ENCODE measurements around the gene AGBL5. TPM values are rescaled to one million over a fixed set of nuclear protein-coding genes. Genes with fewer than 3 reads are reported as not detected.
A peak's percentile ranks its signal among the peaks of the same experiment; 100 is the strongest.

The AGBL5 gene
- total and polyA plus RNA-seq, 2 of the 13 experiments (the other 11 are each of a cell fraction or from before 2014, with no cell fraction given): 55.9 to 73.3 TPM

GRCh38 chr2:27086724-27087593, 35.5 kb downstream of the AGBL5 start, which contains the start of gene KHK (continued):
- TF ChIP-seq MTA1 (CRISPR knock-in tag; IDR thresholded peaks at IDR 0.05; ENCODE audit: borderline replicate concordance) (0 out of 2 replicates have a peak, but pooled peaks have one; percentile 8), ZBTB38 (CRISPR knock-in tag; IDR thresholded peaks at IDR 0.05) (peak; percentile 81; the same call in 1 of the 2 replicates), ZNF513 (CRISPR knock-in tag; conservative IDR thresholded peaks at IDR 0.05) (no peak), ZNF34 (CRISPR knock-in tag; IDR thresholded peaks at IDR 0.05; ENCODE audit: borderline replicate concordance) (peak; percentile 27; the same call in 1 of the 2 replicates), KAT2B (IDR thresholded peaks at IDR 0.05; ENCODE audit: borderline replicate concordance, low read depth, low read length) (no peak), ZGPAT (CRISPR knock-in tag; IDR thresholded peaks at IDR 0.05) (no peak), ZNF737 (CRISPR knock-in tag; IDR thresholded peaks at IDR 0.05; ENCODE audit: borderline replicate concordance) (no peak), ZNF484 (CRISPR knock-in tag; IDR thresholded peaks at IDR 0.05; ENCODE audit: borderline replicate concordance, low read depth) (0 out of 2 replicates have a peak, but pooled peaks have one; percentile 18), CHCHD3 (CRISPR knock-in tag; IDR thresholded peaks at IDR 0.05) (peak; percentile 86; the same call in 1 of the 2 replicates), GTF2F1 (IDR thresholded peaks at IDR 0.05; ENCODE audit: low read length) (no peak), PHF21A (CRISPR knock-in tag; IDR thresholded peaks at IDR 0.05) (no peak; the same call in 1 of the 2 replicates), KLF9 (CRISPR knock-in tag; IDR thresholded peaks at IDR 0.05; ENCODE audit: low read depth) (no peak), HINFP (CRISPR knock-in tag; IDR thresholded peaks at IDR 0.05; ENCODE audit: low read depth) (peak; percentile 75; the same call in 1 of the 2 replicates), MIXL1 (CRISPR knock-in tag; IDR thresholded peaks at IDR 0.05) (no peak; the same call in 1 of the 2 replicates), IKZF4 (CRISPR knock-in tag; IDR thresholded peaks at IDR 0.05; ENCODE audit: borderline replicate concordance, low read depth, not compliant biosample characterization) (peak; percentile 7), ONECUT2 (CRISPR knock-in tag; IDR thresholded peaks at IDR 0.05) (no peak), ZNF142 (CRISPR knock-in tag; IDR thresholded peaks at IDR 0.05) (peak; percentile 94), ISL2 (CRISPR knock-in tag; IDR thresholded peaks at IDR 0.05) (no peak; the same call in 1 of the 2 replicates), ZBTB1 (CRISPR knock-in tag; IDR thresholded peaks at IDR 0.05; ENCODE audit: borderline replicate concordance) (no peak)

All from HepG2 (cell line).